HepG2 (cell line): ENCODE measurements around the gene PCIF1. TPM values are rescaled to one million over a fixed set of nuclear protein-coding genes. Genes with fewer than 3 reads are reported as not detected.
A peak's percentile ranks its signal among the peaks of the same experiment; 100 is the strongest.

ENCODE experiments used
- BHLHE40 ChIP-seq: IDR thresholded peaks from 2 replicates; pipeline ENCODE4 v1.6.1; 2011; ENCODE audit warnings: low read length, improper control_type of control experiment
- CHD4 ChIP-seq: fragments of 200-600 bp; sonication (generic); IDR thresholded peaks from 2 replicates; pipeline ENCODE4 v1.7.0; 2017; ENCODE audit warnings: mild to moderate bottlenecking, low read length, borderline replicate concordance
- DNMT3B ChIP-seq: conservative IDR thresholded peaks from 2 replicates; pipeline ENCODE4 v1.6.1; 2016; ENCODE audit warnings: missing biosample characterization, control low read depth
- FOXM1 ChIP-seq: sonication (generic); formaldehyde crosslinking; IDR thresholded peaks from 2 replicates; pipeline ENCODE4 v1.5.0; 2020; ENCODE audit warnings: missing genetic modification reagents
- GATAD1 ChIP-seq: IDR thresholded peaks from 2 replicates; pipeline ENCODE4 v1.6.1; 2016; ENCODE audit warnings: missing genetic modification reagents, missing compliant biosample characterization
- NFIB ChIP-seq: sonication (generic); formaldehyde crosslinking; IDR thresholded peaks from 2 replicates; pipeline ENCODE4 v1.9.0; 2021; ENCODE audit warnings: missing genetic modification reagents, mild to moderate bottlenecking, borderline replicate concordance
- POLR2AphosphoS5 ChIP-seq: IDR thresholded peaks from 2 replicates; pipeline ENCODE4 v1.6.1; 2012; ENCODE audit warnings: low read depth, low read length
- SSRP1 ChIP-seq: IDR thresholded peaks from 2 replicates; pipeline ENCODE4 v1.6.1; 2016; ENCODE audit warnings: control low read depth
- ZFP36L2 ChIP-seq: sonication (generic); formaldehyde crosslinking; IDR thresholded peaks from 2 replicates; pipeline ENCODE4 v1.4.0; 2020; ENCODE audit warnings: missing genetic modification reagents
- ZNF205 ChIP-seq: IDR thresholded peaks from 2 replicates; pipeline ENCODE4 v1.6.1; 2018; ENCODE audit warnings: missing biosample characterization, missing genetic modification reagents
- ZNF263 ChIP-seq: sonication (generic); formaldehyde crosslinking; IDR thresholded peaks from 2 replicates; pipeline ENCODE4 v1.4.0; 2020; ENCODE audit warnings: missing genetic modification reagents
- ZNF839 ChIP-seq: sonication (generic); formaldehyde crosslinking; IDR thresholded peaks from 2 replicates; pipeline ENCODE4 v1.4.0; 2020; ENCODE audit warnings: missing genetic modification reagents, mild to moderate bottlenecking, borderline replicate concordance
- ZSCAN12 ChIP-seq: sonication (generic); formaldehyde crosslinking; IDR thresholded peaks from 2 replicates; pipeline ENCODE4 v1.9.0; 2021; ENCODE audit warnings: mild to moderate bottlenecking, missing genetic modification reagents
- polyA plus RNA-seq, 8 experiments: library from polyadenylated mRNA; depleted of rRNA in 3 of 8; stranded (reverse) in 7 of 8; unstranded in 1 of 8; fragments of >200 nt; fragmentation: Illumina TruSeq in 4 of 8; extraction: Trizol in 4 of 8; gene quantifications; 2 replicates each; pipeline versions ENCODE4 v1.2.1 to v1.2.3, GENCODE V29; 2011 to 2016; ENCODE audit warnings: low read depth in 4 of 8, missing spikeins in 1 of 8, mixed read lengths in 1 of 8; ENCODE audit not compliant: insufficient read depth in 1 of 8
- total RNA-seq, 5 experiments: library from RNA; depleted of rRNA; stranded (reverse); fragments of >200 nt; fragmentation: Illumina TruSeq; extraction: Trizol; gene quantifications; 2 replicates each; pipeline ENCODE4 v1.2.3, GENCODE V29; 2016; ENCODE audit warnings: low read depth in 1 of 5
- TF ChIP-seq, protein P1 (sequence below), 2 experiments: sonication (generic) in 1 of 2; formaldehyde crosslinking in 1 of 2; IDR thresholded peaks; 2 replicates each; pipeline versions ENCODE4 v1.6.1 to v1.9.0; 2014 to 2022; ENCODE audit warnings: antibody characterized with exemption in 1 of 2, borderline replicate concordance in 1 of 2, inconsistent platforms in 1 of 2, low read depth in 1 of 2, missing genetic modification reagents in 1 of 2
- TF ChIP-seq, protein P2 (sequence below): sonication (generic); formaldehyde crosslinking; IDR thresholded peaks from 2 replicates; pipeline ENCODE4 v1.4.0; 2020; ENCODE audit warnings: missing genetic modification reagents, borderline replicate concordance
- TF ChIP-seq, protein P3 (sequence below): sonication (generic); formaldehyde crosslinking; IDR thresholded peaks from 2 replicates; pipeline ENCODE4 v1.4.0; 2020; ENCODE audit warnings: missing genetic modification reagents
- TF ChIP-seq, protein P4 (sequence below): sonication (generic); formaldehyde crosslinking; IDR thresholded peaks from 2 replicates; pipeline ENCODE4 v1.8.0; 2023; ENCODE audit warnings: mild to moderate bottlenecking, missing genetic modification reagents
- TF ChIP-seq, protein P5 (sequence below): fragments of 450-650 bp; IDR thresholded peaks from 2 replicates; pipeline ENCODE4 v1.6.1; 2017; ENCODE audit warnings: mild to moderate bottlenecking

Gene PCIF1
- total and polyA plus RNA-seq, 2 of the 13 experiments (the other 11 are each of a cell fraction or from before 2014, with no cell fraction given) = 20.9 to 24.4 TPM

DNA sequence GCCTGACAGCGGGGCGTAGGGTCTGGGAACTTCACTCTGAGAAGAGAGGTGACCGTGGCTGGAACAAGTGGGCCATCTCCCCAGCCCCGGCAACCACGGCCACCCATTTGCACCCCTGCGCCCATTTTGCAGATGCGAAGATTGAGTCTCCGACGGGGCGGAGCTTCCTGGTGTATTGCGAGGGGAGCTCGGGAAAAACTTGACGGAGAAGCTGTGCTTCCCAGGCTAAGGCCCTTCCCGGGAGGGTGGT, 36.9 kb downstream of the PCIF1 start (continued):
- TF ChIP-seq, protein P1, sequence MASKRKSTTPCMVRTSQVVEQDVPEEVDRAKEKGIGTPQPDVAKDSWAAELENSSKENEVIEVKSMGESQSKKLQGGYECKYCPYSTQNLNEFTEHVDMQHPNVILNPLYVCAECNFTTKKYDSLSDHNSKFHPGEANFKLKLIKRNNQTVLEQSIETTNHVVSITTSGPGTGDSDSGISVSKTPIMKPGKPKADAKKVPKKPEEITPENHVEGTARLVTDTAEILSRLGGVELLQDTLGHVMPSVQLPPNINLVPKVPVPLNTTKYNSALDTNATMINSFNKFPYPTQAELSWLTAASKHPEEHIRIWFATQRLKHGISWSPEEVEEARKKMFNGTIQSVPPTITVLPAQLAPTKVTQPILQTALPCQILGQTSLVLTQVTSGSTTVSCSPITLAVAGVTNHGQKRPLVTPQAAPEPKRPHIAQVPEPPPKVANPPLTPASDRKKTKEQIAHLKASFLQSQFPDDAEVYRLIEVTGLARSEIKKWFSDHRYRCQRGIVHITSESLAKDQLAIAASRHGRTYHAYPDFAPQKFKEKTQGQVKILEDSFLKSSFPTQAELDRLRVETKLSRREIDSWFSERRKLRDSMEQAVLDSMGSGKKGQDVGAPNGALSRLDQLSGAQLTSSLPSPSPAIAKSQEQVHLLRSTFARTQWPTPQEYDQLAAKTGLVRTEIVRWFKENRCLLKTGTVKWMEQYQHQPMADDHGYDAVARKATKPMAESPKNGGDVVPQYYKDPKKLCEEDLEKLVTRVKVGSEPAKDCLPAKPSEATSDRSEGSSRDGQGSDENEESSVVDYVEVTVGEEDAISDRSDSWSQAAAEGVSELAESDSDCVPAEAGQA (IDR thresholded peaks at IDR 0.05; ENCODE audit: low read depth) = no peak
- TF ChIP-seq, protein P1 (CRISPR knock-in tag; IDR thresholded peaks at IDR 0.05; ENCODE audit: borderline replicate concordance) = no peak; the same call in 1 of the 2 replicates
- TF ChIP-seq ZNF263 (CRISPR knock-in tag) = no peak; the same call in 1 of the 2 replicates
- TF ChIP-seq ZSCAN12 = no peak
- no peak for TF ChIP-seq BHLHE40
- TF ChIP-seq DNMT3B (CRISPR knock-in tag) = no peak
- TF ChIP-seq, protein P2, sequence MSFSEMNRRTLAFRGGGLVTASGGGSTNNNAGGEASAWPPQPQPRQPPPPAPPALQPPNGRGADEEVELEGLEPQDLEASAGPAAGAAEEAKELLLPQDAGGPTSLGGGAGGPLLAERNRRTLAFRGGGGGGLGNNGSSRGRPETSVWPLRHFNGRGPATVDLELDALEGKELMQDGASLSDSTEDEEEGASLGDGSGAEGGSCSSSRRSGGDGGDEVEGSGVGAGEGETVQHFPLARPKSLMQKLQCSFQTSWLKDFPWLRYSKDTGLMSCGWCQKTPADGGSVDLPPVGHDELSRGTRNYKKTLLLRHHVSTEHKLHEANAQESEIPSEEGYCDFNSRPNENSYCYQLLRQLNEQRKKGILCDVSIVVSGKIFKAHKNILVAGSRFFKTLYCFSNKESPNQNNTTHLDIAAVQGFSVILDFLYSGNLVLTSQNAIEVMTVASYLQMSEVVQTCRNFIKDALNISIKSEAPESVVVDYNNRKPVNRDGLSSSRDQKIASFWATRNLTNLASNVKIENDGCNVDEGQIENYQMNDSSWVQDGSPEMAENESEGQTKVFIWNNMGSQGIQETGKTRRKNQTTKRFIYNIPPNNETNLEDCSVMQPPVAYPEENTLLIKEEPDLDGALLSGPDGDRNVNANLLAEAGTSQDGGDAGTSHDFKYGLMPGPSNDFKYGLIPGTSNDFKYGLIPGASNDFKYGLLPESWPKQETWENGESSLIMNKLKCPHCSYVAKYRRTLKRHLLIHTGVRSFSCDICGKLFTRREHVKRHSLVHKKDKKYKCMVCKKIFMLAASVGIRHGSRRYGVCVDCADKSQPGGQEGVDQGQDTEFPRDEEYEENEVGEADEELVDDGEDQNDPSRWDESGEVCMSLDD (CRISPR knock-in tag) = no peak
- TF ChIP-seq ZNF839 (CRISPR knock-in tag) = peak; percentile 24; the same call in 1 of the 2 replicates
- TF ChIP-seq FOXM1 (CRISPR knock-in tag) = no peak
- no peak for TF ChIP-seq POLR2AphosphoS5
- TF ChIP-seq SSRP1 = peak; percentile 80; the same call in 1 of the 2 replicates
- no peak; the same call in 1 of the 2 replicates for TF ChIP-seq ZFP36L2 (CRISPR knock-in tag)
- TF ChIP-seq GATAD1 (CRISPR knock-in tag) = no peak
- TF ChIP-seq, protein P3, sequence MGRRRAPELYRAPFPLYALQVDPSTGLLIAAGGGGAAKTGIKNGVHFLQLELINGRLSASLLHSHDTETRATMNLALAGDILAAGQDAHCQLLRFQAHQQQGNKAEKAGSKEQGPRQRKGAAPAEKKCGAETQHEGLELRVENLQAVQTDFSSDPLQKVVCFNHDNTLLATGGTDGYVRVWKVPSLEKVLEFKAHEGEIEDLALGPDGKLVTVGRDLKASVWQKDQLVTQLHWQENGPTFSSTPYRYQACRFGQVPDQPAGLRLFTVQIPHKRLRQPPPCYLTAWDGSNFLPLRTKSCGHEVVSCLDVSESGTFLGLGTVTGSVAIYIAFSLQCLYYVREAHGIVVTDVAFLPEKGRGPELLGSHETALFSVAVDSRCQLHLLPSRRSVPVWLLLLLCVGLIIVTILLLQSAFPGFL (CRISPR knock-in tag) = no peak
- no peak for TF ChIP-seq NFIB (CRISPR knock-in tag)
- no peak; the same call in 1 of the 2 replicates for TF ChIP-seq ZNF205 (CRISPR knock-in tag)
- TF ChIP-seq CHD4 = peak; percentile 100
- TF ChIP-seq, protein P4, sequence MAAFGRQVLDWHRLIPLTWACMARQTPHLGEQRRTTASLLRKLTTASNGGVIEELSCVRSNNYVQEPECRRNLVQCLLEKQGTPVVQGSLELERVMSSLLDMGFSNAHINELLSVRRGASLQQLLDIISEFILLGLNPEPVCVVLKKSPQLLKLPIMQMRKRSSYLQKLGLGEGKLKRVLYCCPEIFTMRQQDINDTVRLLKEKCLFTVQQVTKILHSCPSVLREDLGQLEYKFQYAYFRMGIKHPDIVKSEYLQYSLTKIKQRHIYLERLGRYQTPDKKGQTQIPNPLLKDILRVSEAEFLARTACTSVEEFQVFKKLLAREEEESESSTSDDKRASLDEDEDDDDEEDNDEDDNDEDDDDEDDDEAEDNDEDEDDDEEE (CRISPR knock-in tag) = no peak; the same call in 1 of the 2 replicates
- TF ChIP-seq, protein P5, sequence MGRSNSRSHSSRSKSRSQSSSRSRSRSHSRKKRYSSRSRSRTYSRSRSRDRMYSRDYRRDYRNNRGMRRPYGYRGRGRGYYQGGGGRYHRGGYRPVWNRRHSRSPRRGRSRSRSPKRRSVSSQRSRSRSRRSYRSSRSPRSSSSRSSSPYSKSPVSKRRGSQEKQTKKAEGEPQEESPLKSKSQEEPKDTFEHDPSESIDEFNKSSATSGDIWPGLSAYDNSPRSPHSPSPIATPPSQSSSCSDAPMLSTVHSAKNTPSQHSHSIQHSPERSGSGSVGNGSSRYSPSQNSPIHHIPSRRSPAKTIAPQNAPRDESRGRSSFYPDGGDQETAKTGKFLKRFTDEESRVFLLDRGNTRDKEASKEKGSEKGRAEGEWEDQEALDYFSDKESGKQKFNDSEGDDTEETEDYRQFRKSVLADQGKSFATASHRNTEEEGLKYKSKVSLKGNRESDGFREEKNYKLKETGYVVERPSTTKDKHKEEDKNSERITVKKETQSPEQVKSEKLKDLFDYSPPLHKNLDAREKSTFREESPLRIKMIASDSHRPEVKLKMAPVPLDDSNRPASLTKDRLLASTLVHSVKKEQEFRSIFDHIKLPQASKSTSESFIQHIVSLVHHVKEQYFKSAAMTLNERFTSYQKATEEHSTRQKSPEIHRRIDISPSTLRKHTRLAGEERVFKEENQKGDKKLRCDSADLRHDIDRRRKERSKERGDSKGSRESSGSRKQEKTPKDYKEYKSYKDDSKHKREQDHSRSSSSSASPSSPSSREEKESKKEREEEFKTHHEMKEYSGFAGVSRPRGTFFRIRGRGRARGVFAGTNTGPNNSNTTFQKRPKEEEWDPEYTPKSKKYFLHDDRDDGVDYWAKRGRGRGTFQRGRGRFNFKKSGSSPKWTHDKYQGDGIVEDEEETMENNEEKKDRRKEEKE = no peak
